T-helper 1 cell treated with Interleukin-12 subunit alpha and Interleukin-12 subunit beta and Interleukin-4 antibody, amounts not matched to agents 30 μg/mL and 1 μg/mL, for 36 hours (primary cell): Measurements from ENCODE around the gene CHST5.

ENCODE experiments used
- H3K27ac Mint-ChIP-seq: one replicate; pipeline ENCODE4 v1.8.0; 2021; ENCODE audit warnings: mild to moderate bottlenecking, mixed read lengths
- H3K27me3 Mint-ChIP-seq: one replicate; pipeline ENCODE4 v1.8.0; 2021; ENCODE audit warnings: low read depth, mixed read lengths
- H3K36me3 Mint-ChIP-seq: one replicate; pipeline ENCODE4 v1.8.0; 2021; ENCODE audit warnings: low read depth, mixed read lengths
- H3K4me1 Mint-ChIP-seq: one replicate; pipeline ENCODE4 v1.8.0; 2021; ENCODE audit warnings: low read depth, mixed read lengths
- H3K4me3 Mint-ChIP-seq: one replicate; pipeline ENCODE4 v1.8.0; 2021; ENCODE audit warnings: mild to moderate bottlenecking, moderate library complexity, mixed read lengths
- H3K9me3 Mint-ChIP-seq: one replicate; pipeline ENCODE4 v1.8.0; 2021; ENCODE audit warnings: mixed read lengths

The CHST5 gene

GRCh38 chr16:75485230-75486013 lies 50.5 kb downstream of the CHST5 start:
- no peak overlapping the region for H3K4me3 Mint-ChIP-seq
- no peaks in the 10 kb centered on the region for H3K36me3 Mint-ChIP-seq
- no peaks in the 10 kb centered on the region for H3K4me1 Mint-ChIP-seq
- H3K27ac Mint-ChIP-seq: no peak overlapping the region
- no peaks in the 10 kb centered on the region for H3K27me3 Mint-ChIP-seq
- no peaks in the 10 kb centered on the region for H3K9me3 Mint-ChIP-seq

- Mint-ChIP-seq H3K27me3 (no peaks in the 10 kb centered on the region), H3K27ac (no peak overlapping the region), H3K36me3 (no peaks in the 10 kb centered on the region), H3K4me3 (no peak overlapping the region), H3K9me3 (no peaks in the 10 kb centered on the region), H3K4me1 (no peaks in the 10 kb centered on the region)
Measured at GRCh38 chr16:75483222-75483621, 52.7 kb downstream of the CHST5 start.

GRCh38 chr16:75482434-75483205 lies 53.3 kb downstream of the CHST5 start:
- H3K4me3 Mint-ChIP-seq: no peak overlapping the region
- H3K36me3 Mint-ChIP-seq: no peaks in the 10 kb centered on the region
- H3K9me3 Mint-ChIP-seq: no peaks in the 10 kb centered on the region
- H3K27ac Mint-ChIP-seq: no peak overlapping the region
- H3K4me1 Mint-ChIP-seq: no peaks in the 10 kb centered on the region
- peaks cover 3% of the 10 kb centered on the region for H3K27me3 Mint-ChIP-seq

- peaks cover 3% of the 10 kb centered on the region for H3K27me3 Mint-ChIP-seq
- no peaks in the 10 kb centered on the region for H3K4me1 Mint-ChIP-seq
Measured at GRCh38 chr16:75481475-75481874, 54.4 kb downstream of the CHST5 start.

GRCh38 chr16:75479421-75479990 lies 56.4 kb downstream of the CHST5 start:
- no peak overlapping the region for H3K4me3 Mint-ChIP-seq
- no peaks in the 10 kb centered on the region for H3K9me3 Mint-ChIP-seq
- no peaks in the 10 kb centered on the region for H3K36me3 Mint-ChIP-seq
- no peaks in the 10 kb centered on the region for H3K4me1 Mint-ChIP-seq
- peaks cover 7% of the 10 kb centered on the region for H3K27me3 Mint-ChIP-seq
- H3K27ac Mint-ChIP-seq: no peak overlapping the region

More at GRCh38 chr16:75481475-75481874, 54.4 kb downstream of the CHST5 start:
- no peak overlapping the region for H3K27ac Mint-ChIP-seq
- H3K4me3 Mint-ChIP-seq: no peak overlapping the region
- H3K9me3 Mint-ChIP-seq: no peaks in the 10 kb centered on the region
- no peaks in the 10 kb centered on the region for H3K36me3 Mint-ChIP-seq
